Measurements from ENCODE around the gene MC1R. TPM values are rescaled to one million over a fixed set of nuclear protein-coding genes. Genes with fewer than 3 reads are reported as not detected.

Gene MC1R
- total RNA-seq, 1 donor from 2014 or later: 1.2 TPM

DNA sequence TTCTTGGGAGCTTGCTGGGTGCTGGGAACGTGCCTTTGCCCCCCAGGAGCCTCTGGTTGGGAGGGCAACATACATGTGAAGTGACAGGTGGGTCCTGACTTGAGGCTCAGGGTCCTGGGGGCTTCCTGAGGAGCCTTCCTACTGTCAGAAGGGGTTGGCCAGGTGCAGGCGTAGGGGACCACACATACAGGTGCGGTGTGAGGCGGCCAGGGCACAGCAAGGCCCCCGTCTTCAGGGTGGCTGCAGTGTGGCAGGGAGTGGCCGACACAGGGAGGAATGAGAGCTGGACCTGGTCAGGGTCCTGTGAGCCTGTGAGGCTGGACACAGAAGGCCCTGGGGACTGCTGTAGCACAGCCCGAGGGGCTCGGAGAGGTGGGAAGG lies 34.6 kb upstream of the MC1R start:
- Histone ChIP-seq H3K4me1 (no peaks in the 10 kb centered on the region), H3K36me3 (peaks cover 81% of the 10 kb centered on the region)
- DNase-seq: no peak

DNA sequence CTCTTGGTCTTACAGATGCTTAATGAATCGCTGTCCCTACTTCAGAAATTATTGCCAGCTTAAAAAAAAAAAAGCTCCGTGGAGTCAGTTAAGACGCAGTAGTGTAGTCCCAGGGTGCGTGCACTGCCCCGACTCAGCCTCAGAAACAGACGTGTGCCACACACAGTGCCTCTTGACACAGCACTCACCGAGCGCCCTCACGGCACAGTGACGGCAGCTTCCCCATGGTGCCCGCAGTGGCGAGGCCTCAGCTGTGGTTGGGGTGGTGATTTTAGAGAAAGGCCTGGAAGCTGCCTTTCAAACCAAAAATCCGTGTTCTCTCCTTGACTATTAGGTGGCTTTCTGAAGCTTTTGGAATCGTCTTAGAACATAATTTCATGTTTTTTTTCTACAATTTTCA lies 31.4 kb upstream of the MC1R start:
- TF ChIP-seq, protein P1, sequence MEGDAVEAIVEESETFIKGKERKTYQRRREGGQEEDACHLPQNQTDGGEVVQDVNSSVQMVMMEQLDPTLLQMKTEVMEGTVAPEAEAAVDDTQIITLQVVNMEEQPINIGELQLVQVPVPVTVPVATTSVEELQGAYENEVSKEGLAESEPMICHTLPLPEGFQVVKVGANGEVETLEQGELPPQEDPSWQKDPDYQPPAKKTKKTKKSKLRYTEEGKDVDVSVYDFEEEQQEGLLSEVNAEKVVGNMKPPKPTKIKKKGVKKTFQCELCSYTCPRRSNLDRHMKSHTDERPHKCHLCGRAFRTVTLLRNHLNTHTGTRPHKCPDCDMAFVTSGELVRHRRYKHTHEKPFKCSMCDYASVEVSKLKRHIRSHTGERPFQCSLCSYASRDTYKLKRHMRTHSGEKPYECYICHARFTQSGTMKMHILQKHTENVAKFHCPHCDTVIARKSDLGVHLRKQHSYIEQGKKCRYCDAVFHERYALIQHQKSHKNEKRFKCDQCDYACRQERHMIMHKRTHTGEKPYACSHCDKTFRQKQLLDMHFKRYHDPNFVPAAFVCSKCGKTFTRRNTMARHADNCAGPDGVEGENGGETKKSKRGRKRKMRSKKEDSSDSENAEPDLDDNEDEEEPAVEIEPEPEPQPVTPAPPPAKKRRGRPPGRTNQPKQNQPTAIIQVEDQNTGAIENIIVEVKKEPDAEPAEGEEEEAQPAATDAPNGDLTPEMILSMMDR (IDR thresholded peaks at IDR 0.05; ENCODE audit: borderline replicate concordance): no peak
- H3K4me1 ChIP-seq: peaks cover 8% of the 10 kb centered on the region
- no peaks in the 10 kb centered on the region for H3K27me3 ChIP-seq (ENCODE audit: low read depth)
- no peak overlapping the region for H3K27ac ChIP-seq (replicated peaks)
- intact Hi-C loops (cut with micrococcal nuclease): no loop called here
- peaks cover 97% of the 10 kb centered on the region for H3K36me3 ChIP-seq
- no peaks in the 10 kb centered on the region for H3K9me3 ChIP-seq (replicated peaks)
- no peak overlapping the region for H3K4me3 ChIP-seq
- DNase-seq: no peak

More for the DNA sequence above, 34.6 kb upstream of the MC1R start:
- Histone ChIP-seq H3K9me3 (replicated peaks) (no peaks in the 10 kb centered on the region), H3K27ac (replicated peaks) (no peak overlapping the region), H3K4me3 (no peak overlapping the region), H3K27me3 (ENCODE audit: low read depth) (no peaks in the 10 kb centered on the region)
- intact Hi-C loops (cut with micrococcal nuclease): no loop called here
- TF ChIP-seq, protein P1 (IDR thresholded peaks at IDR 0.05; ENCODE audit: borderline replicate concordance): no peak

DNA sequence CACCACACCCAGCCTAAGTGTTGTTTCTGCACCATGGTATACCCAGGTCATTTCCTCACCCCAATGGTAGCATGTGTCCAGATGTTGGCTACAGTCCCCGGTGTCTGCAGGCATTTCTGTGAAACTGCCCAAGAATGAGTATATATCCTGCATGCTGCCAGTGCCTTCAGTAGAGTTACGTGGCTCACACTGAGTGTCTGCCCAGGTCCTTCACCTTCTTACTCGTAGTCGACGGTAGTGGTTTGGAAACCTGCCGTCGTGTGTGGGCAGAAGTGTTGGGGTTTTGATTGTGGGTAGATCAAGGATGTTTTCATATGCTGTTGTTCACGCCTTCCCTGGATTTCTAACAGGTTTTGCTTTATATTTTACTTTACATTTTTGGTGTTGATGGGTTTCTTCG lies 28.5 kb upstream of the MC1R start:
- TF ChIP-seq, protein P1 (IDR thresholded peaks at IDR 0.05; ENCODE audit: borderline replicate concordance): no peak
- intact Hi-C loops (cut with micrococcal nuclease): no loop called here
- Histone ChIP-seq H3K4me1 (peaks cover 8% of the 10 kb centered on the region), H3K27ac (replicated peaks) (no peak overlapping the region), H3K27me3 (ENCODE audit: low read depth) (no peaks in the 10 kb centered on the region), H3K36me3 (peaks cover 100% of the 10 kb centered on the region), H3K4me3 (no peak overlapping the region), H3K9me3 (replicated peaks) (no peaks in the 10 kb centered on the region)
- no peak for DNase-seq

DNA sequence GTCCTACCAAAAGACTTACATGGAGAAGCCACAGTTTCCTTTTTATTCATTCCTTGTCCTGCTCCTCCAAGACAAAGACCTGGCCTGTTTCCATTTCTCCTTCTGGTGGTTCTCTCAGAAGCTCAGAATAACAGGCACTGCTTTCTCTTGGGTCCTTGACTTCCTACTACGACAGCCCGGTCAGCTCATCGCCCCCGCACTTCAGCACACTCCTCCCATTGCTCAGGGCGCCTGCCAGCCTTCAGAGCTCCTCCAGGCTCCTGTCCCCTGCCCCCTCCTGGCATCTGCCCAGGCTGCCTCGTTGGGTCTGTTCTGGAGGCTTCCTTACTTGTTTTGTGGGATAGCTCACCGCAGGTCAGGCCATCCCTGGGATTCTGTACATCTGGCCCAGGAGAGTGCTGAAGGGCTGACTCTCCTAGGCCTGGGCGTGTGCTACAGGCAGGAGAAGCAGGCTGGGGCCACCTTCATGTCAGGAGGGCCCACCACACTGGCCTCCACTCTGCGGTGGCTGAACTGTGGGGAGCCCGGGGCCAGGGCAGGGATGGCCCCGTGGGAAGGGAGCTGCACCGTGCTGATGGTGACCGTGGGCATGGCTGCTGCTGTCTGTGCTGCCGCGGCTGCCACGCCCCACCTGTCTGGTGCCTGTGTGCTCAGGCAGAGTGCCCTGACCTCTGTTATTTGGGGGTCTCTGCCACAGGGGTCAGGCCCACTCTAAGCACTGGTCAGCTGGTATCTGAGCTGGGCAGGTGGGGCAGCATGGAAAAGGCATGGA lies 27.6 kb upstream of the MC1R start:
- no peak overlapping the region for H3K4me3 ChIP-seq
- peaks cover 100% of the 10 kb centered on the region for H3K36me3 ChIP-seq
- DNase-seq: no peak
- intact Hi-C loops (cut with micrococcal nuclease): no loop called here
- no peak overlapping the region for H3K27ac ChIP-seq (replicated peaks)
- no peaks in the 10 kb centered on the region for H3K27me3 ChIP-seq (ENCODE audit: low read depth)
- peaks cover 8% of the 10 kb centered on the region for H3K4me1 ChIP-seq
- TF ChIP-seq, protein P1 (IDR thresholded peaks at IDR 0.05; ENCODE audit: borderline replicate concordance): no peak
- H3K9me3 ChIP-seq (replicated peaks): no peaks in the 10 kb centered on the region

DNA sequence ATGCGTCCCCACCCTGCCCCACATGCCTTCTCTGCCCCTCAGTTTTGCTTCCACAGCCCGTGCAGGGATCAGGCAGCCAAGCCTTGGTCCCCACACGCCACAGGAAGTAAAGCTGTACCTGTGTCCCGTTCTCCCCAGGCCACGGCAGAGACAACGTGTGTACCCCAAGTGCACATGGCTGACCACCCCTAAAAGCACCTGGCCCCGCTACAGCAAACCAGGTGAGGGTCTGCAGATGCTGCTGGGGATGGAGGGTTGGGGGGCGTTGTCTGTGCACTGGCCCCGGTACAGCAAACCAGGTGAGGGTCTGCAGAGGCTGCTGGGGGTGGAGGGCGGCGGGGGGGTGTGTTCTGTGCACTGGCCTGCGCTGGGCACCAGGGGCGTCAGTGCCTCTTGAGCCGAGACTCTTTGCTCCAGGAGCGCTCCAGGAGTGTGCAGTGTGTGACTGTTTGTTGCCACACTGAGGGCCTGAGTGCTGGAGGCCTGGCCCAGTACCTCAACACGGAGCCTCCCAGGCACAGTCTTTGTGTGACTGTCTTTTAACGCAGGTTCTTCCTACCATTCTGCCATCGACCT lies 26.5 kb upstream of the MC1R start:
- peaks cover 8% of the 10 kb centered on the region for H3K4me1 ChIP-seq
- no peak overlapping the region for H3K4me3 ChIP-seq
- no peaks in the 10 kb centered on the region for H3K27me3 ChIP-seq (ENCODE audit: low read depth)
- no peaks in the 10 kb centered on the region for H3K9me3 ChIP-seq (replicated peaks)
- no peak overlapping the region for H3K27ac ChIP-seq (replicated peaks)
- peaks cover 100% of the 10 kb centered on the region for H3K36me3 ChIP-seq
- TF ChIP-seq, protein P1 (IDR thresholded peaks at IDR 0.05; ENCODE audit: borderline replicate concordance): no peak
- DNase-seq: no peak
- intact Hi-C loops (cut with micrococcal nuclease): no loop called here
